H9 (cell line): ENCODE measurements around the gene USP47. TPM values are rescaled to one million over a fixed set of nuclear protein-coding genes. Genes with fewer than 3 reads are reported as not detected.

Source experiments
- DNase-seq: peaks from one replicate; pipeline ENCODE4 v3.0.0-alpha.2; 2017
- H2AFZ ChIP-seq: one replicate; pipeline ENCODE4 v1.6.1; 2013; ENCODE audit warnings: mild to moderate bottlenecking, low read length, control low read depth, moderate library complexity
- H2AK5ac ChIP-seq: 2 replicates; pipeline ENCODE4 v1.6.1; 2013; ENCODE audit warnings: low read length, control low read depth, mixed read lengths; ENCODE audit not compliant: insufficient read length
- H2BK120ac ChIP-seq: one replicate; pipeline ENCODE4 v1.6.1; 2013; ENCODE audit warnings: low read depth, mild to moderate bottlenecking, low read length, control low read depth, inconsistent platforms; ENCODE audit not compliant: poor library complexity, severe bottlenecking
- H2BK12ac ChIP-seq: 2 replicates; pipeline ENCODE4 v1.6.1; 2013; ENCODE audit warnings: low read length, control low read depth, mixed read lengths, low read depth; ENCODE audit not compliant: insufficient read length
- H2BK15ac ChIP-seq: 2 replicates; pipeline ENCODE4 v1.6.1; 2013; ENCODE audit warnings: low read depth, low read length, control low read depth
- H2BK20ac ChIP-seq: one replicate; pipeline ENCODE4 v1.6.1; 2013; ENCODE audit warnings: low read depth, mild to moderate bottlenecking, low read length, control low read depth, inconsistent platforms; ENCODE audit not compliant: poor library complexity, severe bottlenecking
- H2BK5ac ChIP-seq: 2 replicates; pipeline ENCODE4 v1.6.1; 2013; ENCODE audit warnings: low read length, control low read depth, mixed read lengths; ENCODE audit not compliant: insufficient read length
- H3K14ac ChIP-seq: 2 replicates; pipeline ENCODE4 v1.6.1; 2013; ENCODE audit warnings: low read length, control low read depth; ENCODE audit not compliant: insufficient read depth
- H3K18ac ChIP-seq: 2 replicates; pipeline ENCODE4 v1.6.1; 2013; ENCODE audit warnings: low read depth, mild to moderate bottlenecking, mixed read lengths, low read length, control low read depth; ENCODE audit not compliant: insufficient read length
- H3K23ac ChIP-seq: 2 replicates; pipeline ENCODE4 v1.6.1; 2013; ENCODE audit warnings: low read length, control low read depth, mixed read lengths, low read depth; ENCODE audit not compliant: insufficient read length
- H3K23me2 ChIP-seq: 2 replicates; pipeline ENCODE4 v1.6.1; 2013; ENCODE audit warnings: low read depth, mild to moderate bottlenecking, mixed read lengths, low read length, control low read depth; ENCODE audit not compliant: insufficient read length, poor library complexity, severe bottlenecking
- H3K27ac ChIP-seq: 2 replicates; pipeline ENCODE4 v1.5.1; 2013; ENCODE audit warnings: low read length, control low read depth, mixed read lengths, low read depth; ENCODE audit not compliant: insufficient read length
- H3K27me3 ChIP-seq: 2 replicates; pipeline ENCODE4 v1.6.1; 2013; ENCODE audit warnings: low read length, control low read depth, inconsistent platforms; ENCODE audit not compliant: insufficient read depth
- H3K4ac ChIP-seq: 2 replicates; pipeline ENCODE4 v1.6.1; 2013; ENCODE audit warnings: low read depth, mild to moderate bottlenecking, control low read depth, inconsistent platforms, low read length, moderate library complexity
- H3K4me1 ChIP-seq: 2 replicates; pipeline ENCODE4 v1.6.1; 2013; ENCODE audit warnings: low read length, control low read depth, inconsistent platforms; ENCODE audit not compliant: insufficient read depth
- H3K4me2 ChIP-seq: 2 replicates; pipeline ENCODE4 v1.6.1; 2013; ENCODE audit warnings: low read length, control low read depth, mixed read lengths; ENCODE audit not compliant: insufficient read length, insufficient read depth
- H3K56ac ChIP-seq: 2 replicates; pipeline ENCODE4 v1.6.1; 2013; ENCODE audit warnings: low read depth, mild to moderate bottlenecking, mixed read lengths, low read length, control low read depth; ENCODE audit not compliant: insufficient read length
- H3K79me1 ChIP-seq: 2 replicates; pipeline ENCODE4 v1.6.1; 2013; ENCODE audit warnings: low read depth, mild to moderate bottlenecking, moderate library complexity, low read length, control low read depth, inconsistent platforms; ENCODE audit not compliant: insufficient read depth, poor library complexity, severe bottlenecking
- H3K79me2 ChIP-seq: 2 replicates; pipeline ENCODE4 v1.6.1; 2013; ENCODE audit warnings: low read length, control low read depth, inconsistent platforms; ENCODE audit not compliant: insufficient read depth
- H3K9ac ChIP-seq: 2 replicates; pipeline ENCODE4 v1.6.1; 2013; ENCODE audit warnings: low read length, control low read depth, mixed read lengths; ENCODE audit not compliant: insufficient read length; ENCODE audit errors: extremely low read depth
- H3K9me3 ChIP-seq: one replicate; pipeline ENCODE4 v1.6.1; 2013; ENCODE audit warnings: low read depth, low read length, inconsistent platforms; ENCODE audit not compliant: control insufficient read depth
- H3T11ph ChIP-seq: one replicate; pipeline ENCODE4 v1.6.1; 2013; ENCODE audit warnings: mild to moderate bottlenecking, low read length, control low read depth, inconsistent platforms
- H4K20me1 ChIP-seq: one replicate; pipeline ENCODE4 v1.6.1; 2013; ENCODE audit not compliant: control insufficient read depth, insufficient read length, insufficient read depth
- H4K5ac ChIP-seq: 2 replicates; pipeline ENCODE4 v1.6.1; 2013; ENCODE audit warnings: low read depth, mild to moderate bottlenecking, mixed read lengths, low read length, control low read depth; ENCODE audit not compliant: insufficient read length
- H4K8ac ChIP-seq: replicated peaks from 2 replicates; pipeline ENCODE4 v1.6.1; 2013; ENCODE audit warnings: low read length, control low read depth, mixed read lengths, low read depth; ENCODE audit not compliant: insufficient read length
- H4K91ac ChIP-seq: 2 replicates; pipeline ENCODE4 v1.6.1; 2013; ENCODE audit warnings: low read depth, mild to moderate bottlenecking, moderate library complexity, mixed read lengths, low read length, control low read depth; ENCODE audit not compliant: insufficient read length
- H3K27ac Mint-ChIP-seq, 3 experiments: 2 replicates in 2 of 3; 3 replicates in 1 of 3; pipeline ENCODE4 v1.8.0; 2020 to 2021; ENCODE audit warnings: mixed read lengths in 3 of 3, mild to moderate bottlenecking in 1 of 3, moderate library complexity in 1 of 3
- H3K27me3 Mint-ChIP-seq: 2 replicates; pipeline ENCODE4 v1.8.0; 2021; ENCODE audit warnings: low read depth, mild to moderate bottlenecking, moderate library complexity, mixed read lengths
- H3K36me3 Mint-ChIP-seq, 3 experiments: 2 replicates in 2 of 3; 3 replicates in 1 of 3; pipeline ENCODE4 v1.8.0; 2020 to 2021; ENCODE audit warnings: low read depth in 3 of 3, mixed read lengths in 3 of 3; ENCODE audit not compliant: insufficient read depth in 1 of 3
- H3K4me1 Mint-ChIP-seq, 2 experiments: 2 replicates each; pipeline ENCODE4 v1.8.0; 2020; ENCODE audit warnings: mixed read lengths in 2 of 2
- H3K4me3 Mint-ChIP-seq, 2 experiments: 2 replicates in 1 of 2; 3 replicates in 1 of 2; pipeline ENCODE4 v1.8.0; 2020 to 2021; ENCODE audit warnings: mild to moderate bottlenecking in 2 of 2, mixed read lengths in 2 of 2, moderate library complexity in 1 of 2
- H3K9me3 Mint-ChIP-seq, 2 experiments: 2 replicates in 1 of 2; 3 replicates in 1 of 2; pipeline ENCODE4 v1.8.0; 2020; ENCODE audit warnings: mild to moderate bottlenecking in 2 of 2, mixed read lengths in 2 of 2, moderate library complexity in 1 of 2
- WGBS: extraction: QIAGEN DNeasy Blood & Tissue Kit; methylation state at CpG from one replicate; pipeline ENCODE4 v1.1.7; 2013; ENCODE audit warnings: missing lambda C conversion rate, low lambda C conversion rate, mixed read lengths; ENCODE audit not compliant: insufficient read length; ENCODE audit errors: extremely low coverage; 5-methylcytosine and 5-hydroxymethylcytosine counted together
- total RNA-seq: library from RNA; stranded (reverse); gene quantifications from 2 replicates; pipeline ENCODE4 v1.2.1, GENCODE V29; 2021
- TF ChIP-seq, protein P1 (sequence below): fragments of 200-600 bp; sonication (generic); conservative IDR thresholded peaks from 3 replicates; pipeline ENCODE4 v1.8.0; 2021; ENCODE audit warnings: antibody characterized with exemption, mild to moderate bottlenecking

The USP47 gene
- total RNA-seq, 1 experiment from 2014 or later, result 26.7 TPM

DNA sequence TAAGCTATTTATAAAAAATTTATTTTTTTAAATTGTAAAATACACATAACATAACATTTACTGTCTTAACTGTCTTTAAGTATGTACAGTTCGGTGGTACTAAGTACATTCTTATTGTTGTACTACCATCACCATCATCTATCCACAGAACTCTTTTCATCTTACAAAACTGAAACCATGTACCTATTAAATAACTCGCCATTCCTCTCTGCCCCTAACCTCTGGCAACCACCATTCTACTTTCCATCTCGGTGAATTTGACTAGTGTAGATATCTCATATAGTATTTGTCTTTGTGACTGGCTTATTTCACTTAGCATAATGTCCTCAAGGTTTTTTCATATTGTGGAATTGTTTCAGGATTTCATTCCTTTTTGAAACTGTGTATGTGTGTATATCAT lies 22.6 kb downstream of the USP47 start:
- Mint-ChIP-seq H3K27ac (peak overlapping the region in 1 of 3 experiments; percentile 25; a peak in 1 of 7 replicates), H3K4me3 (no peak overlapping the region), H3K27me3 (no peaks in the 10 kb centered on the region), H3K36me3 (peaks cover 12 to 24% (median 14%) of the 10 kb centered on the region in 3 experiments), H3K9me3 (peaks cover 17 to 24% of the 10 kb centered on the region in 2 experiments), H3K4me1 (peaks cover 24% of the 10 kb centered on the region in 2 experiments)
- WGBS, result no CpG with 5 or more reads among the region's 3 CpGs
- no peak for DNase-seq
- Histone ChIP-seq H3K4me1 (no peaks in the 10 kb centered on the region; the same call in 1 of the 2 replicates), H2BK12ac (no peak overlapping the region), H3K23me2 (no peaks in the 10 kb centered on the region), H2BK120ac (no peak overlapping the region), H3K9me3 (peaks cover 4% of the 10 kb centered on the region), H4K8ac (no peak overlapping the region), H3K23ac (no peak overlapping the region), H3K79me1 (no peaks in the 10 kb centered on the region), H2AFZ (no peak overlapping the region), H3K27me3 (no peaks in the 10 kb centered on the region), H2BK20ac (no peak overlapping the region), H3K9ac (no peak overlapping the region), H2AK5ac (no peak overlapping the region), H3K27ac (no peak overlapping the region), H2BK15ac (no peak overlapping the region), H4K20me1 (no peaks in the 10 kb centered on the region), H3K4me2 (no peak overlapping the region), H3K4ac (no peak overlapping the region), H2BK5ac (no peak overlapping the region), H3K56ac (no peak overlapping the region), H3K79me2 (peaks cover 6% of the 10 kb centered on the region; the same call in 1 of the 2 replicates), H4K91ac (no peak overlapping the region), H3K14ac (no peak overlapping the region), H3T11ph (no peak overlapping the region), H3K18ac (no peak overlapping the region), H4K5ac (no peak overlapping the region)
- TF ChIP-seq, protein P1, sequence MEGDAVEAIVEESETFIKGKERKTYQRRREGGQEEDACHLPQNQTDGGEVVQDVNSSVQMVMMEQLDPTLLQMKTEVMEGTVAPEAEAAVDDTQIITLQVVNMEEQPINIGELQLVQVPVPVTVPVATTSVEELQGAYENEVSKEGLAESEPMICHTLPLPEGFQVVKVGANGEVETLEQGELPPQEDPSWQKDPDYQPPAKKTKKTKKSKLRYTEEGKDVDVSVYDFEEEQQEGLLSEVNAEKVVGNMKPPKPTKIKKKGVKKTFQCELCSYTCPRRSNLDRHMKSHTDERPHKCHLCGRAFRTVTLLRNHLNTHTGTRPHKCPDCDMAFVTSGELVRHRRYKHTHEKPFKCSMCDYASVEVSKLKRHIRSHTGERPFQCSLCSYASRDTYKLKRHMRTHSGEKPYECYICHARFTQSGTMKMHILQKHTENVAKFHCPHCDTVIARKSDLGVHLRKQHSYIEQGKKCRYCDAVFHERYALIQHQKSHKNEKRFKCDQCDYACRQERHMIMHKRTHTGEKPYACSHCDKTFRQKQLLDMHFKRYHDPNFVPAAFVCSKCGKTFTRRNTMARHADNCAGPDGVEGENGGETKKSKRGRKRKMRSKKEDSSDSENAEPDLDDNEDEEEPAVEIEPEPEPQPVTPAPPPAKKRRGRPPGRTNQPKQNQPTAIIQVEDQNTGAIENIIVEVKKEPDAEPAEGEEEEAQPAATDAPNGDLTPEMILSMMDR, result no peak
